C4-2B (cell line): Measurements from ENCODE around the gene LYSET.
"Not testable (repeated sequence)": the region's sequence is repeated elsewhere in the genome, so short reads cannot be mapped to it uniquely, and the experiment has no call there.

ENCODE experiments used
- H3K27ac ChIP-seq: fragments of 450-650 bp; 2 replicates; pipeline ENCODE4 v1.5.1; 2017
- CTCF ChIP-seq: fragments of 450-650 bp; conservative IDR thresholded peaks from 2 replicates; pipeline ENCODE4 v1.5.1; 2017; ENCODE audit warnings: mild to moderate bottlenecking
- ZFX ChIP-seq: fragments of 450-650 bp; IDR thresholded peaks from 2 replicates; pipeline ENCODE4 v1.6.1; 2017

The LYSET gene

GRCh38 chr14:93161411-93161940, 23.6 kb upstream of the LYSET start:
- no peak overlapping the region for H3K27ac ChIP-seq
- no peak for TF ChIP-seq CTCF
- no peak for TF ChIP-seq ZFX

GRCh38 chr14:93163564-93163963, 21.6 kb upstream of the LYSET start:
- TF ChIP-seq CTCF, result no peak
- TF ChIP-seq ZFX, result no peak
- H3K27ac ChIP-seq, result no peak overlapping the region

GRCh38 chr14:93165271-93166265, 19.5 kb upstream of the LYSET start:
- H3K27ac ChIP-seq, result not testable (repeated sequence)

- not testable (repeated sequence) for H3K27ac ChIP-seq
These were observed 16.5 kb upstream of the LYSET start for GRCh38 chr14:93168610-93169009.

- not testable (repeated sequence) for H3K27ac ChIP-seq
These were observed 15.5 kb upstream of the LYSET start for GRCh38 chr14:93169619-93170018.

GRCh38 chr14:93170141-93170540, 15.0 kb upstream of the LYSET start:
- not testable (repeated sequence) for H3K27ac ChIP-seq

GRCh38 chr14:93171376-93171775, 13.7 kb upstream of the LYSET start:
- TF ChIP-seq CTCF (no peak), ZFX (no peak)
- H3K27ac ChIP-seq, result no peak overlapping the region

GRCh38 chr14:93173943-93174395, 11.1 kb upstream of the LYSET start:
- H3K27ac ChIP-seq, result no peak overlapping the region
- TF ChIP-seq CTCF (no peak), ZFX (no peak)

- H3K27ac ChIP-seq, result not testable (repeated sequence)
These were observed 10.4 kb upstream of the LYSET start for GRCh38 chr14:93174731-93175130.

- H3K27ac ChIP-seq, result no peak overlapping the region
- TF ChIP-seq ZFX, result no peak
- TF ChIP-seq CTCF, result no peak
These were observed 9.6 kb upstream of the LYSET start for GRCh38 chr14:93175492-93175891.
